GM19372 (cell line): ENCODE data around the gene GASK1A.
"Not testable (repeated sequence)": the region's sequence is repeated elsewhere in the genome, so short reads cannot be mapped to it uniquely, and the experiment has no call there.

Experiments used
- ATAC-seq: cut with Tn5 transposase; IDR thresholded peaks from one replicate; pipeline ENCODE4 v1.9.1; 2021; ENCODE audit warnings: mild to moderate bottlenecking, low read depth, moderate library complexity; ENCODE audit not compliant: unreplicated experiment

The GASK1A gene

DNA sequence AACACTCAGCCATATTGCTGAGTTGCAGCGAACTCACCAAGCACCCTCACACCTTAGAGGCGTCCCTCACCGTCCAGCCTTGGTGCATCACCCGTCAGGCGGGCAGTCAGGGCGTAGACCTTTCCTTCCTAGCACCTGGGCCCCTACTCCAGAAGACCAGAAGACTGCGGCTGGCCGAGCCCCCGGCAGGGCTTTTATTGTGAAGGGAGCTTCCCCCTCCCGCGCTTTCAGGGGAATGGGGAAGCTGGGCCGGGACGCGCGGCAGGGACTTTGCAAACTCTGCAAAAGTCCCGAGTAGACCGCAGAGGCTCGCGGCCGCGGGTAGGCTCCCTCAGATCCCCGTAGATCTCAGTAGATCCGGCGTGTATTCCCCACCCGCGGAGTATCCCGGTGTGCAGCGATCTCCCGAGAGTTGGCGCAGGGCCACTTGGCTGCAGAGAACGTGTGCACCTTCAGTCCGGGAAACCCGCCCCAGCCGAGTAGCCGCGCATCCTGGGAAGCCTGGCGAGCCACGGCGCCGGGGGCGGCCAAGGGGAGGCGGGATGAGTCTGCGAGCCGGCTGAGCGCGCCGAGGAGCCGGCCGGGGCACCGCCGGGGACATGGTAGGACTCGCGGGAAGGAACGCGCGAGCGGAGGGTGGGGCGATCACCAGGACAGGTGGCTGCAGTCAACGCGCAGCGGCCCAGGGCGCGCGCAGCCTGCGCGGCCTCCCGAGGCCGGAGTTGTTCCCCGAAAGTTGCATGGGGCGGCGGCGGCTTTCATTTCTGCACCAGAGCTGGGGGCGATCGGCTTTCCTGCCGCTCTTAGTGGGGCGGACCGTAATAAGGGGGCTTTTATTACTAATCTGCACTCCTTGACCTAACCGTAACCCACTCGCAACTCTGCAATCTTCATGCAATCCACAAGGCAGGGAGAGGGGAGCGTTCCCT is at the start of gene GASK1A:
Gene GASK1A, plus strand, starts transcription at position 268 of the 929 bp plus-strand sequence. Its CDS starts 332 bp downstream, at position 600.
- ATAC-seq, result no peak

DNA sequence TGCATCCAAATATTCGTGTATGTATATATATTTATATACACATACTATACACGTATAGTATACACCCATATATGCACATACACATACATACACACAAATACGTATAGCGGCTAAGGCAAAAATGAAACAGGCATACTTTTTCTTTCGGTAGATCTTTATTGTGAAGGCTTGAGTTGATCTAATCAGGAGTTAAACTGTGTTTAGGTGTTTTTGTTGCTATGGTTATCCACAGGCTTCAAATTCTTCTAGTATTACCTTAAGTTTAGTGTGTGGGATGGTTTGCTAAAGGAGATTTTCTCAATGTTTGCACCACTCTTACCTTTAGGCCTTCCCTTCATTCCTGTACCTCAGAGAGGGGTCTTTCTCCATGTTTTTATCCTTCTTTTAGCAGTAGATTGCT is 45.0 kb upstream of the GASK1A start:
- ATAC-seq, result no peak

- ATAC-seq, result no peak
Observed at GRCh38 chr3:42934910-42935309, 44.2 kb upstream of the GASK1A start.

DNA sequence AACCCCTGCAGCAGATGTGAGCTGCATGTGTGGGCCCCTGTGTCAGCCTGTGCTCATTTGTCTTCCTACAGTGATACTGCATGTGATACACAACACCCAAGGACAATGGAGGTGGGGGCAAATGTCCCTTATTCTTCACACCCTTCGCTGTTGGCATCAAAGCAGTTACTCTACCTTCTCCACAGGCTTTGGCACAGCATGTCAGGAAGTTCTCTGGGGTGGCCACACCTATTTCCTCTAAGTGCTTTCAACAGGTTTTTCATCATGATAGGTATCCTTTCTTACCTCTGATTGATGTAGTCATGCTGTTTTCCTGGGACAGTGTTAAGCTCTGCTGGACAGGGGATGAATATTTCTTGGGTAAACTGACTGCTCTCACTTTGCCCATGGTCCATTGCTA is 43.6 kb upstream of the GASK1A start:
- no peak for ATAC-seq

DNA sequence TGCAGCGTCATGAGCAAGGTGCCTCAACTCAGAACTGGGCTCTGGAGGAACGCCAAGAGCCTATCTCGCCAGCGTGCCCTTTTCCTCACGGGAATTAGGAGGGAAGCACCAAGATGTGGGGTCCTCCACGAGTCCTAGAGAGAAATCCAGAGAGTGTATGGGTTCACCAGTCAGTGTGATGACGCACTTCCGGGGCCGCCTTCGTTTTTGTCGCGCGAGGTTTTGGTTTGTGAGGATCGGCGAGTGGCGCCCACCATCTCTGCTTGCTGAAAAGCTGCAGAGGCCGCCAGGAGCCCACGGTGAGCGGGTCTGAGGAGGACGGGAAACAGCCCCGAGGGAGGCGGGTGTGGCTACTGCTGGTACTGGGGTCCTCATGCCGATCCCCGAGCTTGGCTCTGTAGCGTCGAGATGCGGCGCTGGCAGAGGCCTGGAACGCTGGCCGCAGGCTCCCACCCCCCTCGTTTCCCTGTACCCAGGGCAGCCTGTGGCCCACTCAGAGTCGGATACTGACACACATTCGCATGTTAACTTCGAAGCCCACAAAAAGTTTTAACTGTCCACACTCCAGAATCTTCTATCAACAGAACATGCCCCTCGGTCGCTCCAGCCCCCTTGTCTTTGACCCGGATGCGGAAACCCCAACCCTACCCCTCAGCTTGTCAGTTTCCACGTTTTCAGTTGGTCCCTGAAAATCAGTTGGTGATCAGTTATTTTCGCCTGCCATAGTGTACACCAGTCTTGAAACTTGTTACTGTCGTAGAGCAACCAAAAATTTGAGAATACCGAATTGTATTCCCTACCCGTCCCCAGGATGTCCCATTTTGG is 42.7 kb upstream of the GASK1A start:
- no peak for ATAC-seq

DNA sequence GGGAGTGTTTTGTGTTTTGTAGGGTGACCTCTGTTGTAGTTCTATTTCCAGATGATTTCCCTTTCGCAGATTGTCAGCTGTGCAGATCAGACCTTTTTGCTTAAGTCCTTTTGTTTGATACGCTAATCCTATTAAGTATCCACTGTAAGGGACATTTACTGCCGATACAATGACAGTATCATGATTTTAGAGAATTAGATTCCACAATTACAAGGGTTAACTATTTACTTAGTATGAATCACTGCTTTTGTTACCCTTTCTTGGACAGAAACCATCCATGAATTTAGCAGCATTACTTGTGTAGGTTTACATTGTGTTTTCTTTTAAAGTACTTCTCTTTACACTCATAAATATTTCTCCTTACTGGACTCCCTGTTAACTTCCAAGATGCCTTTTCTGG is 41.8 kb upstream of the GASK1A start:
- ATAC-seq, result no peak

- no peak for ATAC-seq
Observed at GRCh38 chr3:42942693-42943092, 36.4 kb upstream of the GASK1A start.

GRCh38 chr3:42946050-42946449 is 33.1 kb upstream of the GASK1A start:
- no peak for ATAC-seq

- no peak for ATAC-seq
Observed at GRCh38 chr3:42957573-42957972, 21.5 kb upstream of the GASK1A start.

GRCh38 chr3:42960282-42960681 is 18.8 kb upstream of the GASK1A start:
- ATAC-seq, result no peak

DNA sequence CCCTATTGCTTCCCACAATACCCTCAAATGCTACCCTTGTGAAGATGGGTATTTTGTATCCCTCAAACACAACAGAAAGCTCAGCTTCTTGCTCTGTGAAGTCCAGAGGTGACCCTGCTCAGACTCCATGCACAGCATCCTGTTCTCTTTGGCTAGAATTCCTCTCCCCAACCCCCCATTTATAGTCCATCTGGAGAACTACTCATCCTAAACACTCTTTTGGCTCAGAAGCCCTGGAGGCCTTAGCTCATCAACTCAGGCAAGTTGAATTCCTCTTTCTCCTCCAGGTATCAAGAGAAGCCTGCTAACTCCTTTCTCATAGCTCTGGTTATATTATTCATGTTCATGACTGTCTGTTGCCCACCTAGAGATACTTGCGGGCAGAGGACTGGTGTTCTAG is 18.3 kb upstream of the GASK1A start:
- no peak for ATAC-seq

- ATAC-seq, result no peak
Observed at GRCh38 chr3:42961633-42962032, 17.5 kb upstream of the GASK1A start.

GRCh38 chr3:42963269-42963668 is 15.8 kb upstream of the GASK1A start:
- no peak for ATAC-seq

GRCh38 chr3:42964266-42964665 is 14.8 kb upstream of the GASK1A start:
- ATAC-seq, result no peak

GRCh38 chr3:42970557-42970956 is 8.6 kb upstream of the GASK1A start:
- no peak for ATAC-seq

DNA sequence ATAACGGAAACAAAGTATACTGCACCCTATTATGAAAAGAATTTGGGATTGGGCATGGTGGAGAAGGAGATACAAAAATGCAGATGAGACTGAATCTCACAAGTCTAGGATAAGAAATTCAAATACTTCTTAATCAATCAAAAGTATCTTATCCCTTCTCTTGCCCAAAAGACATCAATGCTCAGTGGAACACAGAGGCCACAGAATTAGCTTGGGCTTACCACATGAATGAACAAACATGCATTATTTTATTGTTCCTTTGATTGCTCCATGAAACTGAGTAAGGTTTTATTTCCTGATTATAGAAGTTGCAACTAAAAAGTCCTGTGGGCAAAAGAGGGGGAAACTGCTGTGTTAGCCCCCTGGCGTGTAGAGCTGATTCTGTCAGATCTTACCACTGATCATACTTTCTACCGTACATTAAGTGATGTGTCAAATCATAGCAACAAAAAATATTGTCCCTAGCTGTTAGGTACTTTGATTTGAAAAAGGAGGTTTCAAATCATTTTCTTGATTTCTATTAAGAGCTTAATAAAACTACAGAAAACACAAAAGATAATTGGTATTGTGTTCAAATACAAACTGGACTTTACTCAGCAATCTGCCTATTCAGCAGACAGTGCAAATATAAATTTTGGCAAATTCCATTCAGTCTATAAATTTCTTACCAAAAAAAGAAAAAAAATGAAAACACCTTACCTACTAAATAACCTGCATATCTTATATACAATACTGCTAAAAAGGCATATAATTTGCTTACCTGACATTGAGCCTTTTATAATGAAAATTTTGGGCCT is 7.9 kb upstream of the GASK1A start:
- no peak for ATAC-seq

DNA sequence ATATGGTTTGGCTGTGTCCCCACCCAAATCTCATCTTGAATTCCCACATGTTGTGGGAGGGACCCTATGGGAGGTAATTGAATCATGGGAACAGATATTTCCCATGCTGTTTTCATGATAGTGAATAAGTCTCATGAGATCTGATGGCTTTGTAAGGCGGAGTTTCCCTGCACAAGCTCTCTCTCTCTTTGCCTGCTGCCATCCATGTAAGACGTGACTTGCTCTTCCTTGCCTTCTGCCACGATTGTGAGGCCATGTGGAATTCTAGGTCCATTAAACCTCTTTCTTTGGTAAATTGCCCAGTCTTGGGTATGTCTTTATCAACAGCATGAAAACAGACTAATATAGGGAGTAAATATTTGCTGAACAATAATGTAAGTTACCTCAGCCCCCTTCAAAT is 4.2 kb upstream of the GASK1A start:
- not testable (repeated sequence) for ATAC-seq

DNA sequence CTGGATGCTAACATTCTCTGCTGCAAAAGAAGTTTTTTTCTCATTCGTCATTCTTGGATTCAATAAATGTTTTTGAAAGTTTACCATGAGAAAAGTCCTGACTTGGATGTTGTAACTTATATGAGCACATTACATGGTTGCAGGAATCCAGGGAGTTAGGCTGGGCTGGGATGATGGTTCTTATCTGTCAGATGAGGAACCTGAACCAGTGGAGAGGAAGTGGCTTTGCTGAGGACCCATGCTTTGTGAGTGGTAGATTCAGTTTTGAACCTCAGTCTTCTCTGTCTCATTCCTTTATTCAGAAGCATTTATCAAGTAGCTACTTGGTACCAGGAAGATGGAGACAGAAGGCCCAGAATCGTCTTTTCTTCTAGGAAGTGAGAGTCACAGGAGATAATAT is 3.7 kb upstream of the GASK1A start:
- ATAC-seq, result no peak

DNA sequence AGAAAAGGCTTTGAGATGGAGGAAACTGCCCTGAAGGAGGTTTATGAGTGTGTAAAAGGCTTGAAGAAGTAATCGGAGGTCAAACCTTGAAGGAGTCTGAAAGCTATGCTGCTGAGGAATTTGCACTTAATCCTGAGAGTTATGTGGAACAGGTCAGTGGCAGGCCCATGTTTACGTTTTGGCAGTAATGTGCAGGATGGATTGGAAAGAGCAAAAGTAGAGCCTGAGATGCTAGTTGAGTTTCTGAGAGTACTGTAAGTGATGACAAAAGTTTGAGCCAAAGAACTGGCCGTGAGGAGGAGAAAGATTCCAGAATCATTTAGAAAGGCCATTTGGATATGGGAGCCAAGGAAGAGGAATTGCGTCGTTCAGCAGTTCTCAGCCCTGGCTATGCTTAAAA is 3.2 kb upstream of the GASK1A start:
- no peak for ATAC-seq

DNA sequence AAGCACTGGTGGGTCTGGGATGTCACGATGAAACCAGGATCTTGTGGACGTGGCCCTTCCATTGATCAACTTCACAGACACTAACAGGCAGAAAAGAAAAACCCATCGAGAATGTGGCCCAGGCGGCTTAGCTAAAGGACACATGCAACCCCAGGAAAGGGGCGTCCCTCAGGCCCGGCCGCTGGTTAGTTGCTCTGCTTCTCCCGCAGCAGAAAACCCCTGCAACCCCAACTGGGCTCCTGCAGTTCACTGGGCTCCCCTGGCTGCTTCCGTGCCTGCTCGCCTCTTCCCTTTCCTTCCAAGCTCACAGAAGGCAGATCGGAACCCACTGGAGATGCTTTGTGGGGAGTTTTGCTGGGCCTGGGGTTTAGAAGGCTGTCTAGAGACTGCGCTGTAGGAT is 1.1 kb downstream of the GASK1A start:
- no peak for ATAC-seq

DNA sequence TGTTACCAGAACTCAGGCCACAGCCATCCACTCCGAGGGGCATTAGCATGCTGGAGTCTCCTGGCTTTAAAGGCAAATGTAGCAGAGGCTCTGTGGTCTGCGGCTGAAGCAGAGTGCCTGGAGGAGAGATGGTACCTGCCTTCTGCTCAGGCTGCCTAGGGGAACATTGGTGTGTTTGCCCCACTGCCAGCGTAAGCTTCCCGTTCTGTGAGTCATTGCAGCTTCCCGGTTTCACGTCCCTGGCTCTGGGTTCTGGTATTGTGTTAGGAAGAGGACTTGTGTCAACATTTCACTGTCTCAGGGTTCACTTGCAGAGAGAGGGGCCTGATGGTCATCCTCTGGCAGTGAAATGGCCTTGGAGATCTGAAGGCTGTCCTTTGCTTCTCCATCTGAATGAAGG is 1.8 kb downstream of the GASK1A start:
- ATAC-seq, result no peak
